Mucosa of gallbladder (tissue), 1 donor: ENCODE data around the gene MPPED1. TPM values are rescaled to one million over a fixed set of nuclear protein-coding genes. Genes with fewer than 3 reads are reported as not detected.

Experiments
- DNase-seq: peaks from one replicate; pipeline ENCODE4 v3.0.0-alpha.2; 2020; ENCODE audit warnings: low spot score
- total RNA-seq: library from RNA; stranded (reverse); gene quantifications from one replicate; pipeline ENCODE4 v1.2.1, GENCODE V29; 2021
- donor health status: DM: no; HTN: no; CAD: no.

The MPPED1 gene
- total RNA-seq, 1 donor from 2014 or later = not detected

GRCh38 chr22:43541022-43541421 lies 129.2 kb downstream of the MPPED1 start:
- DNase-seq = no peak

- no peak for DNase-seq
Observed at GRCh38 chr22:43541462-43542407, 129.9 kb downstream of the MPPED1 start.

- no peak for DNase-seq
Observed at GRCh38 chr22:43542681-43543521, 131.1 kb downstream of the MPPED1 start.

GRCh38 chr22:43543522-43544288 lies 131.9 kb downstream of the MPPED1 start:
- no peak for DNase-seq

- no peak for DNase-seq
Observed at GRCh38 chr22:43544289-43544673, 132.5 kb downstream of the MPPED1 start.

GRCh38 chr22:43546186-43546585 lies 134.4 kb downstream of the MPPED1 start:
- DNase-seq = no peak

- DNase-seq = no peak
Observed at GRCh38 chr22:43550024-43550620, 138.3 kb downstream of the MPPED1 start.

GRCh38 chr22:43550672-43551071 lies 138.9 kb downstream of the MPPED1 start:
- DNase-seq = no peak

- DNase-seq = no peak
Observed at GRCh38 chr22:43553451-43554258, 141.8 kb downstream of the MPPED1 start.

GRCh38 chr22:43554259-43554636 lies 142.4 kb downstream of the MPPED1 start:
- no peak for DNase-seq

GRCh38 chr22:43554694-43555365 lies 143.0 kb downstream of the MPPED1 start:
- DNase-seq = no peak

- no peak for DNase-seq
Observed at GRCh38 chr22:43555561-43556515, 144.0 kb downstream of the MPPED1 start.

Other genes with a start within 250 kb of the MPPED1 start
- 105 TPM for gene TTLL12, start 224.9 kb upstream of the MPPED1 start, total RNA-seq
- gene SCUBE1, start 68.6 kb upstream of the MPPED1 start, total RNA-seq = 1.7 TPM